WI38 (cell line): Measurements from ENCODE around the gene DENND4A.

ENCODE experiments used
- H3K4me3 ChIP-seq: 2 replicates; pipeline ENCODE4 v1.5.1; 2011; ENCODE audit warnings: low read depth, mild to moderate bottlenecking, control low read depth, low read length
- CTCF ChIP-seq: IDR thresholded peaks from 2 replicates; pipeline ENCODE4 v1.5.1; 2012; ENCODE audit warnings: low read depth, mild to moderate bottlenecking, control low read depth, low read length

DENND4A gene

GRCh38 chr15:65724464-65725215 lies 67.5 kb downstream of the DENND4A start:
- no peak overlapping the region for H3K4me3 ChIP-seq
- TF ChIP-seq CTCF: no peak

- TF ChIP-seq CTCF: no peak
Observed at GRCh38 chr15:65723876-65724275, 68.2 kb downstream of the DENND4A start.

GRCh38 chr15:65722191-65722590 lies 69.9 kb downstream of the DENND4A start:
- no peak overlapping the region for H3K4me3 ChIP-seq
- no peak for TF ChIP-seq CTCF

More at GRCh38 chr15:65723876-65724275, 68.2 kb downstream of the DENND4A start:
- H3K4me3 ChIP-seq: no peak overlapping the region

GRCh38 chr15:65712415-65712814 lies 79.7 kb downstream of the DENND4A start:
- no peak for TF ChIP-seq CTCF
- H3K4me3 ChIP-seq: no peak overlapping the region

- no peak overlapping the region for H3K4me3 ChIP-seq
- TF ChIP-seq CTCF: no peak
Observed at GRCh38 chr15:65695081-65695480, 97.0 kb downstream of the DENND4A start.

- H3K4me3 ChIP-seq: no peak overlapping the region
- TF ChIP-seq CTCF: no peak
Observed at GRCh38 chr15:65690778-65691177, 101.3 kb downstream of the DENND4A start.

GRCh38 chr15:65690173-65690572 lies 101.9 kb downstream of the DENND4A start:
- H3K4me3 ChIP-seq: no peak overlapping the region
- TF ChIP-seq CTCF: no peak
